Lower leg skin (tissue), 3 donors: ENCODE results near the gene ESRP2.

Experiments used
- POLR2A ChIP-seq, 2 donors: fragments of 450-650 bp; IDR thresholded peaks; one replicate each; pipeline ENCODE4 v1.6.1; 2016 to 2017; ENCODE audit warnings: antibody characterized with exemption in 2 of 2, mild to moderate bottlenecking in 1 of 2, moderate library complexity in 1 of 2
- TF ChIP-seq, protein P1 (sequence below), 3 donors: fragments of 450-650 bp; IDR thresholded peaks; one replicate each; pipeline ENCODE4 v1.5.1; 2016; ENCODE audit warnings: antibody characterized with exemption in 3 of 3, mild to moderate bottlenecking in 3 of 3, moderate library complexity in 2 of 3

DNA sequence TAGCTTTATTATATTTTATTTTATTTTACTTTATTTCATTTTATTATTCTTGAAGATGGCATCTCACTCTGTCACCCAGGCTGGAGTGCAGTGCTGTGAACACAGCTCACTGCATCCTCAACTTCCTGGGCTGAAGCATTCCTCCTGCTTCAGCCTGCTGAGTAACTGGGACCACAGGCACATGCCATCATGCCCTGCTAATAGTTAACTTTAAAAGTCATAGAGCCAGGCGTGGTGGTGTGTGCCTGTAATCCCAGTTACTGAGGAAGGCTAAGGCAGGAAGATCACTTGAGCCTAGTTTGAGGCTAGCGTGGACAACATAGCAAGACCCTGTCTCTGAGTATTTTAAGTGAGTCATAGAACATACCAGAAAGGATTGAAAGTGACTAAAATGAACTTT, 38.7 kb downstream of the ESRP2 start:
- TF ChIP-seq, protein P1, sequence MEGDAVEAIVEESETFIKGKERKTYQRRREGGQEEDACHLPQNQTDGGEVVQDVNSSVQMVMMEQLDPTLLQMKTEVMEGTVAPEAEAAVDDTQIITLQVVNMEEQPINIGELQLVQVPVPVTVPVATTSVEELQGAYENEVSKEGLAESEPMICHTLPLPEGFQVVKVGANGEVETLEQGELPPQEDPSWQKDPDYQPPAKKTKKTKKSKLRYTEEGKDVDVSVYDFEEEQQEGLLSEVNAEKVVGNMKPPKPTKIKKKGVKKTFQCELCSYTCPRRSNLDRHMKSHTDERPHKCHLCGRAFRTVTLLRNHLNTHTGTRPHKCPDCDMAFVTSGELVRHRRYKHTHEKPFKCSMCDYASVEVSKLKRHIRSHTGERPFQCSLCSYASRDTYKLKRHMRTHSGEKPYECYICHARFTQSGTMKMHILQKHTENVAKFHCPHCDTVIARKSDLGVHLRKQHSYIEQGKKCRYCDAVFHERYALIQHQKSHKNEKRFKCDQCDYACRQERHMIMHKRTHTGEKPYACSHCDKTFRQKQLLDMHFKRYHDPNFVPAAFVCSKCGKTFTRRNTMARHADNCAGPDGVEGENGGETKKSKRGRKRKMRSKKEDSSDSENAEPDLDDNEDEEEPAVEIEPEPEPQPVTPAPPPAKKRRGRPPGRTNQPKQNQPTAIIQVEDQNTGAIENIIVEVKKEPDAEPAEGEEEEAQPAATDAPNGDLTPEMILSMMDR (IDR thresholded peaks at IDR 0.05): no peak
- no peak for TF ChIP-seq POLR2A (IDR thresholded peaks at IDR 0.05)
